T-cell (primary cell): ENCODE results near the gene TMC8. TPM values are rescaled to one million over a fixed set of nuclear protein-coding genes. Genes with fewer than 3 reads are reported as not detected.
A peak's percentile ranks its signal among the peaks of the same experiment; 100 is the strongest.

Experiments used
- ATAC-seq, 4 experiments: fragments of 200-7000 bp in 3 of 4; fragments of 150-1000 bp in 1 of 4; cut with Tn5 transposase; replicated peaks in 1 of 4; 1 replicate in 3 of 4; 2 replicates in 1 of 4; pipeline ENCODE4 v1.10.0; 2021; ENCODE audit warnings: moderate library complexity in 3 of 4, mild to moderate bottlenecking in 2 of 4, moderate number of reproducible peaks in 1 of 4
- CTCF ChIA-PET, 2 donors: fragments of 300-600 bp; sonication (Branson Sonifier 250); formaldehyde crosslinking; loops; one replicate each; lab custom pipeline; 2022; ENCODE audit warnings: antibody characterized with exemption in 2 of 2; lab: Charles Lee
- POLR2A ChIA-PET, 2 donors: fragments of 300-600 bp; sonication (Branson Sonifier 250); formaldehyde crosslinking; loops; one replicate each; lab custom pipeline; 2022; ENCODE audit warnings: antibody characterized with exemption in 2 of 2; lab: Charles Lee
- DNase-seq, 35 experiments: peaks; one replicate each; pipeline versions ENCODE4 v3.0.0 to v3.0.0-alpha.2; 2013 to 2023
- H3K27ac ChIP-seq: one replicate; pipeline ENCODE4 v1.5.1; 2013; ENCODE audit warnings: low read length
- H3K27me3 ChIP-seq, 2 experiments: replicated peaks in 1 of 2; 1 replicate in 1 of 2; 2 replicates in 1 of 2; pipeline versions ENCODE4 v1.6.1 to v1.7.0; 2013; ENCODE audit warnings: low read length in 1 of 2, mixed read lengths in 1 of 2; ENCODE audit not compliant: control insufficient read depth in 2 of 2, insufficient read depth in 2 of 2; ENCODE audit errors: extremely low read depth in 1 of 2
- H3K36me3 ChIP-seq, 2 donors: 1 replicate in 1 of 2; 2 replicates in 1 of 2; pipeline versions ENCODE4 v1.6.1 to v1.7.0; 2013; ENCODE audit warnings: low read length in 1 of 2; ENCODE audit not compliant: control insufficient read depth in 2 of 2, insufficient read depth in 1 of 2; ENCODE audit errors: extremely low read depth in 1 of 2
- H3K4me1 ChIP-seq, 2 experiments: 1 replicate in 1 of 2; 2 replicates in 1 of 2; pipeline versions ENCODE4 v1.6.1 to v1.7.0; 2013; ENCODE audit warnings: low read length in 2 of 2, mixed read lengths in 1 of 2; ENCODE audit not compliant: insufficient read depth in 2 of 2, control insufficient read depth in 1 of 2; ENCODE audit errors: extremely low read depth in 1 of 2
- H3K4me3 ChIP-seq, 2 donors: 1 replicate in 1 of 2; 2 replicates in 1 of 2; pipeline versions ENCODE4 v1.5.1 to v1.7.0; 2013; ENCODE audit warnings: mild to moderate bottlenecking in 2 of 2, low read length in 1 of 2, moderate library complexity in 1 of 2; ENCODE audit not compliant: control insufficient read depth in 1 of 2; ENCODE audit errors: extremely low read depth in 1 of 2
- H3K9me3 ChIP-seq: 2 replicates; pipeline ENCODE4 v1.7.0; 2013
- H3K27ac Mint-ChIP-seq, 2 donors: one replicate each; pipeline ENCODE4 v1.8.0; 2020 to 2021; ENCODE audit warnings: mild to moderate bottlenecking in 2 of 2, mixed read lengths in 2 of 2
- H3K27me3 Mint-ChIP-seq, 2 donors: one replicate each; pipeline ENCODE4 v1.8.0; 2021 to 2022; ENCODE audit warnings: mixed read lengths in 2 of 2
- H3K36me3 Mint-ChIP-seq: one replicate; pipeline ENCODE4 v1.8.0; 2021; ENCODE audit warnings: mixed read lengths
- H3K4me1 Mint-ChIP-seq, 3 donors: one replicate each; pipeline ENCODE4 v1.8.0; 2020 to 2022; ENCODE audit warnings: mixed read lengths in 3 of 3, mild to moderate bottlenecking in 1 of 3
- H3K4me3 Mint-ChIP-seq, 3 donors: one replicate each; pipeline ENCODE4 v1.8.0; 2020 to 2022; ENCODE audit warnings: mild to moderate bottlenecking in 3 of 3, mixed read lengths in 3 of 3, moderate library complexity in 3 of 3
- H3K9me3 Mint-ChIP-seq, 3 donors: one replicate each; pipeline ENCODE4 v1.8.0; 2020 to 2022; ENCODE audit warnings: mixed read lengths in 3 of 3
- WGBS: methylation state at CpG from one replicate; pipeline ENCODE4 v1.1.5; 2013; ENCODE audit warnings: missing lambda C conversion rate; ENCODE audit not compliant: insufficient coverage; 5-methylcytosine and 5-hydroxymethylcytosine counted together
- total RNA-seq, 35 experiments: library from RNA in 6 of 35; stranded (reverse) in 6 of 35; fragments of 120-200 nt in 1 of 35; gene quantifications; one replicate each; pipeline versions ENCODE4 v1.2.1 to v1.2.4 and lab custom pipeline; 2013 to 2026

Gene TMC8
- total RNA-seq, 5 donors from 2014 or later (not counting 1 experiment from before 2014, with no cell fraction given): 301 to 631 (median 431) TPM

DNA sequence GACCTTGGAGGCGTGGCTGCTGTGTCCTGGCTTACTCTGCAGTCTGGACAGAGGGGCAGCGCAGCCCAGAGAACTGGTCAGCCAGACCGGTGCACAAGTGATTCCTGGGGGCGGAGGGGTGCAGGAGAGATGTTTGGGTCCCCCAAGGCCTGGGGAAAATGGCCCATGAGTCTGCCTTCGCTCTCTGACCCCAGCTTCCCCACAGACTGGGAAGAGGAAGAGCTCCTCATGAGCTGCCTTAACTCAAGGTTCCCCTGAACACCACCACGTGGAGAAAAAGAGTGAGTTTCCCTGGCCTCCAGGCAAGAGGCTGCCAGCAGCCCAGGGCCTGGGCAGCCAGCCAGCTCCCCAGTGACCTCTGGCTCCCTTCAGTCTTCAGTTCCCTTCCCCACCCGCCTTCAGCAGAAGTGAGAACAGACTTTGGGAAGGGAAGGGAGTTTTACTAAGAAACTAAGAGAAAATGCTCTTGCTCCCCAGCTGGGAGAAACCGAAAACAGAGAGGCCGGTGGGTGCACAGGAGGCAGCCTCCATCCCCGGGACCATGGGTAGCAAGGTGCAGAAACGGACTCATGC is 13.7 kb downstream of the TMC8 start:
- Histone ChIP-seq H3K9me3 (no peaks in the 10 kb centered on the region), H3K36me3 (peaks cover 7 to 20% of the 10 kb centered on the region in 2 donors), H3K4me3 (no peak overlapping the region), H3K4me1 (peaks cover 6 to 78% of the 10 kb centered on the region in 2 experiments), H3K27me3 (no peaks in the 10 kb centered on the region), H3K27ac (peak overlapping the region; percentile 36)
- no peak for DNase-seq
- no peak for ATAC-seq
- H3K4me3 Mint-ChIP-seq: no peak overlapping the region
- CTCF ChIA-PET: interaction anchor here in 1 of 2 donors (0.6 kb wide), 1 partner anchor 24 kb away, joined by 3 read pairs; no protein-coding TSS in a partner anchor
- H3K36me3 Mint-ChIP-seq: peaks cover 7% of the 10 kb centered on the region
- H3K9me3 Mint-ChIP-seq: no peaks in the 10 kb centered on the region
- POLR2A ChIA-PET: no interaction called here
- 82% methylated on average over 6 of the region's 11 CpGs for WGBS
- no peaks in the 10 kb centered on the region for H3K27me3 Mint-ChIP-seq
- peak overlapping the region; percentile 30 to 43 for H3K27ac Mint-ChIP-seq
- peaks cover 45 to 61% (median 57%) of the 10 kb centered on the region in 3 donors for H3K4me1 Mint-ChIP-seq

DNA sequence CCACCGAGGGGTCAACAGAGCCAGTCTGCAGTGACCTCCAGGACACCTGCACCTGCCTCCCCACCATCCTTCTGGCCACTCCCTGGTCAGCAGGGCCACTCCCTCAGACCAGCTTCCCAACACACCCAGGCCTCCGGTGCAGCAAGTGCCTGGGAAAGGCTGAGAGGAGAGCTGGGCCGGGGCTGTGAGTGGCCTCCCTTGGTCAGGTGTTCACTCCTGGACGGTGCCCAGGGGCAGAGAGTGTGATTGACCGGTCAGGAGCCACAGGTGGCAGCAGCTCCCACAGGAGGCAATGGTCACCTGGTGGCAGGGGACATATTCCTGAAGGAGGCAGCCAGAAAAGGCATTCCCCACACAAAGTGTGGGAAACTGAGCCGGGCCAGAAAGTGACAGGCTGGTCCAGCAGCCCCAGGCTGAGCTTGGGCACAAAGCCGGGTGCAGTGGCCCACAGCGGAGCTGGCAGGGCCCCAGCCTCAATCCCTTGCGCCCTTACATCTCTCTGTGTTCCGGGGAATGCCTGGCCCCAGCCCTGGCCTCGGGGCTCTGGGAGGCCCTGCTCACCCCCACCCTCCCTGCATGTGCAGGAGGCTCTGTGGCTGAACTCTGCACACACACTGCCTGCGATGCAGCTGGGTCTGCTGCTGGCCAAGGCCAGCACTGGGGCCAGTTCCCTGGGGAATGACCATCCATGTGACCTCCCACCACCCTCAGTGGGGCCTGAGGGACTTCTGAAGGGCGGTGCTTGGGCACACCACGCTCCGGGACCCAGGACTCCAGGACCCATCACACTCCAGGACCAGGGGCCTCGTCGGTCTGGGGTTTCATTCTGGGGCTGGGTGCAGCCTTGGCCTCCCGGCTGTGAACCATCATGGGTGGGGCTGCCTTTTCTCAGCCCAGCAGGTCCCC is 14.4 kb downstream of the TMC8 start:
- Mint-ChIP-seq H3K27me3 (no peaks in the 10 kb centered on the region), H3K4me3 (no peak overlapping the region), H3K36me3 (peaks cover 7% of the 10 kb centered on the region), H3K27ac (peak overlapping the region in 1 of 2 donors; percentile 11), H3K4me1 (peaks cover 40 to 56% (median 52%) of the 10 kb centered on the region in 3 donors), H3K9me3 (no peaks in the 10 kb centered on the region)
- Histone ChIP-seq H3K9me3 (no peaks in the 10 kb centered on the region), H3K27me3 (no peaks in the 10 kb centered on the region), H3K36me3 (peaks cover 7 to 19% of the 10 kb centered on the region in 2 donors), H3K27ac (no peak overlapping the region), H3K4me1 (peaks cover 6 to 71% of the 10 kb centered on the region in 2 experiments), H3K4me3 (no peak overlapping the region)
- DNase-seq (peak in 1 of 35 experiments; percentile 3), ATAC-seq (no peak)
- ChIA-PET CTCF (no interaction called here), POLR2A (no interaction called here)
- WGBS: 84% methylated on average over 14 of the region's 18 CpGs

DNA sequence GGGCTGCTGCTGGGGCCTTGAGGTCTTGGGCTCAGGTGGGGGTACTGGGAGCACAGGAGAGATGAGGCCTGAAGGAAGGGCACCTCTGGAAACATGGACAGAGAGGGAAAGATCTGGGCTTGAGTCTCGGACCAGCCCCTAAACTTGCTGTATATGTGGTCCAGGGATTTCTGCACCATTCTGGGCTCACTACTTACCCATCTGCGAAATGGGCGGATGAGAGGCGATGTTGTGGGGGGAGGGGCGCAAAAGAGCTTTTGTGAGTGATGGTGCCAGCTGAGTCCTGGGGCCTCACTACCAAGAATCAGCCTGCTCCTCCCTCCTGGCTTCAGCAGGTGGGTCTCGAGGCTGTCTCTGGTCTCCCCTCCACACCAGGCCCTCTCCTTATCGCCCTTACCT is 15.9 kb downstream of the TMC8 start:
- ChIA-PET POLR2A (no interaction called here), CTCF (no interaction called here)
- Histone ChIP-seq H3K9me3 (no peaks in the 10 kb centered on the region), H3K27ac (no peak overlapping the region), H3K36me3 (peaks cover 5 to 13% of the 10 kb centered on the region in 2 donors), H3K4me3 (no peak overlapping the region), H3K27me3 (no peaks in the 10 kb centered on the region), H3K4me1 (peaks cover 3 to 57% of the 10 kb centered on the region in 2 experiments)
- WGBS: no CpG with 5 or more reads among the region's 7 CpGs
- peak overlapping the region in 1 of 2 donors; percentile 58 for H3K27ac Mint-ChIP-seq
- no peaks in the 10 kb centered on the region for H3K9me3 Mint-ChIP-seq
- no peak overlapping the region for H3K4me3 Mint-ChIP-seq
- peaks cover 29 to 47% (median 43%) of the 10 kb centered on the region in 3 donors for H3K4me1 Mint-ChIP-seq
- H3K36me3 Mint-ChIP-seq: peaks cover 4% of the 10 kb centered on the region
- H3K27me3 Mint-ChIP-seq: no peaks in the 10 kb centered on the region
- DNase-seq (no peak), ATAC-seq (no peak)

DNA sequence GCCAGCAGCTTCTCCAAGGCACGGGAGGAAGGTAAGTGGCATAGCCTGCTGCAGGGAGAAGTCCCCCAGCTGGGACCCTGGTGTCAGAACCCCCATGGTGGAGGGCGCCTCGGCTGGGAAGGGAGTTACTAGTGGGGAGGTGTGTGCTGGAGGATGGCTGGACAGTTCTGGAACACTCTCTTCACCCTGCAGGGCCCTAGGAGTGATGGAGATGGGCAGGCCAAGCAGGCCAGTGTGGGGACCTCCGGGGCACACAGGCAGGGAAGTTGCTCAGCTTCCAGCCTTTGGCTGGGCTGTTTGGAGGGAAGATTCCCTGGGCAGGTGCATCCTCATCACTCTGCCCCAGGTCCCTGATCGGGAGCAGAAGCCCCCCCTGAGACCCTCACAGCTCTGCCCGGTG is 16.3 kb downstream of the TMC8 start:
- Mint-ChIP-seq H3K27ac (peak overlapping the region in 1 of 2 donors; percentile 11), H3K4me3 (no peak overlapping the region), H3K27me3 (no peaks in the 10 kb centered on the region), H3K36me3 (peaks cover 4% of the 10 kb centered on the region), H3K9me3 (no peaks in the 10 kb centered on the region), H3K4me1 (peaks cover 27 to 43% (median 38%) of the 10 kb centered on the region in 3 donors)
- no peak overlapping the region for H3K4me3 ChIP-seq
- peaks cover 1 to 9% of the 10 kb centered on the region in 2 donors for H3K36me3 ChIP-seq
- H3K4me1 ChIP-seq: peaks cover 3 to 53% of the 10 kb centered on the region in 2 experiments
- 82% methylated on average over 3 of the region's 6 CpGs for WGBS
- CTCF ChIA-PET: no interaction called here
- DNase-seq (no peak), ATAC-seq (no peak)
- H3K27ac ChIP-seq: peak overlapping the region; percentile 48
- H3K9me3 ChIP-seq: no peaks in the 10 kb centered on the region
- POLR2A ChIA-PET: no interaction called here
- H3K27me3 ChIP-seq: no peaks in the 10 kb centered on the region

DNA sequence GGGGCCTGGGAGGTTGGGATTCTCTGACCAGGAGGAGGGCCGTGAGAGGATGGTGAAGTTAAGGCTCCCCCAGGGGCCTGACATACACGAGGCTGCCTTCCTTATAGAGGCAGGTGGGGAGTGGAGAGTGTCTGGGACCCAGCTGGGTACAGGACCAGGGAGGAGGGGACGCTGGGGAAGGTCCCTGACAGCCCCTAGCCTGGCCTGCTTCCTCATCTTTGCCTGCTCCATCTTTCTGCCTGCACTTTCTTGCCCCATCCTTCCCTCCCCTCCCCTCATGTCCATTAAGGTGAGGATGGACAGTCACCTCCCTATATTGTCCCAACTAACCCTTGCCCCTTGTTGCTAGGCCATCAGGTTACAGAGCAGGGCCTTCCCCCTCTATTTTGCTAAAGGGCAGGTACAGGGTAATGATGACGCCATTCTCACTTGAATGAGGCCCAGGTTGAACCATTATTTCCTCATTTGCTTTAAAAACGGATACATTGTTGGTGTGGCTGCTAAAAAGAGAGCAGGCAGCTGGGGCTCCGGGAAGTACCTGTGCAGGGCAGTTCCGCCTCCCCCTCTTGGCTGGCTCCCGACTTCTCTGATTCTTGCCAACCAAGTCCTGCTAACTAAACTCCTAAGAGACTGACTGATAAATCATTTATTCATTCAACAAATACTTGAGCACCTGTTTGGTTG is 16.9 kb downstream of the TMC8 start:
- no peaks in the 10 kb centered on the region for H3K9me3 ChIP-seq
- POLR2A ChIA-PET: no interaction called here
- CTCF ChIA-PET: no interaction called here
- Mint-ChIP-seq H3K27ac (peak overlapping the region; percentile 11 to 25), H3K4me1 (peaks cover 27 to 37% (median 33%) of the 10 kb centered on the region in 3 donors), H3K9me3 (no peaks in the 10 kb centered on the region), H3K27me3 (no peaks in the 10 kb centered on the region), H3K4me3 (no peak overlapping the region), H3K36me3 (peaks cover 3% of the 10 kb centered on the region)
- no peaks in the 10 kb centered on the region for H3K27me3 ChIP-seq
- DNase-seq (peak in 2 of 35 experiments; percentile 44 to 48), ATAC-seq (peak in 3 of 4 experiments; percentile 32 to 86 (median 44))
- peak overlapping the region; percentile 48 for H3K27ac ChIP-seq
- H3K4me1 ChIP-seq: peaks cover 3 to 47% of the 10 kb centered on the region in 2 experiments
- no peak overlapping the region for H3K4me3 ChIP-seq
- peaks cover 0 to 3% of the 10 kb centered on the region in 2 donors for H3K36me3 ChIP-seq
- WGBS: 67% methylated on average over 2 of the region's 8 CpGs
